HepG2 (cell line): ENCODE data around the gene EPB41L5. TPM values are rescaled to one million over a fixed set of nuclear protein-coding genes. Genes with fewer than 3 reads are reported as not detected.

Source experiments
- AKNA ChIP-seq: sonication (generic); formaldehyde crosslinking; IDR thresholded peaks from 2 replicates; pipeline ENCODE4 v1.4.0; 2020; ENCODE audit warnings: missing genetic modification reagents, borderline replicate concordance
- BHLHE40 ChIP-seq: IDR thresholded peaks from 2 replicates; pipeline ENCODE4 v1.6.1; 2011; ENCODE audit warnings: low read length, improper control_type of control experiment
- CENPBD1 ChIP-seq: sonication (generic); formaldehyde crosslinking; IDR thresholded peaks from 2 replicates; pipeline ENCODE4 v1.8.0; 2022; ENCODE audit warnings: missing genetic modification reagents, low read depth, mild to moderate bottlenecking, borderline replicate concordance
- CHD4 ChIP-seq: fragments of 200-600 bp; sonication (generic); IDR thresholded peaks from 2 replicates; pipeline ENCODE4 v1.7.0; 2017; ENCODE audit warnings: mild to moderate bottlenecking, low read length, borderline replicate concordance
- CREB3 ChIP-seq: sonication (generic); formaldehyde crosslinking; IDR thresholded peaks from 2 replicates; pipeline ENCODE4 v1.5.0; 2020; ENCODE audit warnings: missing genetic modification reagents
- HDAC2 ChIP-seq: sonication (generic); formaldehyde crosslinking; IDR thresholded peaks from 2 replicates; pipeline ENCODE4 v1.4.0; 2020; ENCODE audit warnings: missing genetic modification reagents
- HOXA7 ChIP-seq: sonication (generic); formaldehyde crosslinking; IDR thresholded peaks from 2 replicates; pipeline ENCODE4 v1.8.1; 2022; ENCODE audit warnings: mild to moderate bottlenecking, missing genetic modification reagents, moderate library complexity
- PHF21A ChIP-seq: sonication (generic); formaldehyde crosslinking; IDR thresholded peaks from 2 replicates; pipeline ENCODE4 v1.5.0; 2020; ENCODE audit warnings: mild to moderate bottlenecking, missing genetic modification reagents
- RARG ChIP-seq: sonication (generic); formaldehyde crosslinking; IDR thresholded peaks from 2 replicates; pipeline ENCODE4 v1.4.0; 2020; ENCODE audit warnings: low read depth, mild to moderate bottlenecking, missing genetic modification reagents
- SMYD3 ChIP-seq: sonication (generic); formaldehyde crosslinking; IDR thresholded peaks from 2 replicates; pipeline ENCODE4 v1.8.1; 2023; ENCODE audit warnings: mild to moderate bottlenecking, missing genetic modification reagents
- TBX3 ChIP-seq: fragments of 450-650 bp; IDR thresholded peaks from 2 replicates; pipeline ENCODE4 v1.6.1; 2017; ENCODE audit warnings: antibody characterized with exemption, mild to moderate bottlenecking, inconsistent platforms, borderline replicate concordance
- THAP11 ChIP-seq: IDR thresholded peaks from 2 replicates; pipeline ENCODE4 v1.6.1; 2016; ENCODE audit warnings: missing biosample characterization, missing genetic modification reagents
- WIZ ChIP-seq: sonication (generic); formaldehyde crosslinking; IDR thresholded peaks from 2 replicates; pipeline ENCODE4 v1.5.1; 2020; ENCODE audit warnings: mild to moderate bottlenecking, missing genetic modification reagents
- ZBTB1 ChIP-seq: sonication (generic); formaldehyde crosslinking; IDR thresholded peaks from 2 replicates; pipeline ENCODE4 v1.4.0; 2020; ENCODE audit warnings: missing genetic modification reagents, borderline replicate concordance
- ZC3H13 ChIP-seq: sonication (generic); formaldehyde crosslinking; IDR thresholded peaks from 2 replicates; pipeline ENCODE4 v1.8.1; 2023; ENCODE audit warnings: mild to moderate bottlenecking, missing genetic modification reagents, moderate library complexity
- ZNF562 ChIP-seq: sonication (generic); formaldehyde crosslinking; IDR thresholded peaks from 2 replicates; pipeline ENCODE4 v1.8.0; 2022; ENCODE audit warnings: missing genetic modification reagents, borderline replicate concordance
- ZNF770 ChIP-seq: sonication (generic); formaldehyde crosslinking; IDR thresholded peaks from 2 replicates; pipeline ENCODE4 v1.5.0; 2020; ENCODE audit warnings: mild to moderate bottlenecking, missing genetic modification reagents
- polyA plus RNA-seq, 8 experiments: library from polyadenylated mRNA; depleted of rRNA in 3 of 8; stranded (reverse) in 7 of 8; unstranded in 1 of 8; fragments of >200 nt; fragmentation: Illumina TruSeq in 4 of 8; extraction: Trizol in 4 of 8; gene quantifications; 2 replicates each; pipeline versions ENCODE4 v1.2.1 to v1.2.3, GENCODE V29; 2011 to 2016; ENCODE audit warnings: low read depth in 4 of 8, missing spikeins in 1 of 8, mixed read lengths in 1 of 8; ENCODE audit not compliant: insufficient read depth in 1 of 8
- total RNA-seq, 5 experiments: library from RNA; depleted of rRNA; stranded (reverse); fragments of >200 nt; fragmentation: Illumina TruSeq; extraction: Trizol; gene quantifications; 2 replicates each; pipeline ENCODE4 v1.2.3, GENCODE V29; 2016; ENCODE audit warnings: low read depth in 1 of 5
- TF ChIP-seq, protein P1 (sequence below): sonication (generic); formaldehyde crosslinking; IDR thresholded peaks from 2 replicates; pipeline ENCODE4 v1.5.0; 2020; ENCODE audit warnings: mild to moderate bottlenecking, missing genetic modification reagents

The EPB41L5 gene
- total and polyA plus RNA-seq, 2 of the 13 experiments (the other 11 are each of a cell fraction or from before 2014, with no cell fraction given): 40.5 to 47.5 TPM

DNA sequence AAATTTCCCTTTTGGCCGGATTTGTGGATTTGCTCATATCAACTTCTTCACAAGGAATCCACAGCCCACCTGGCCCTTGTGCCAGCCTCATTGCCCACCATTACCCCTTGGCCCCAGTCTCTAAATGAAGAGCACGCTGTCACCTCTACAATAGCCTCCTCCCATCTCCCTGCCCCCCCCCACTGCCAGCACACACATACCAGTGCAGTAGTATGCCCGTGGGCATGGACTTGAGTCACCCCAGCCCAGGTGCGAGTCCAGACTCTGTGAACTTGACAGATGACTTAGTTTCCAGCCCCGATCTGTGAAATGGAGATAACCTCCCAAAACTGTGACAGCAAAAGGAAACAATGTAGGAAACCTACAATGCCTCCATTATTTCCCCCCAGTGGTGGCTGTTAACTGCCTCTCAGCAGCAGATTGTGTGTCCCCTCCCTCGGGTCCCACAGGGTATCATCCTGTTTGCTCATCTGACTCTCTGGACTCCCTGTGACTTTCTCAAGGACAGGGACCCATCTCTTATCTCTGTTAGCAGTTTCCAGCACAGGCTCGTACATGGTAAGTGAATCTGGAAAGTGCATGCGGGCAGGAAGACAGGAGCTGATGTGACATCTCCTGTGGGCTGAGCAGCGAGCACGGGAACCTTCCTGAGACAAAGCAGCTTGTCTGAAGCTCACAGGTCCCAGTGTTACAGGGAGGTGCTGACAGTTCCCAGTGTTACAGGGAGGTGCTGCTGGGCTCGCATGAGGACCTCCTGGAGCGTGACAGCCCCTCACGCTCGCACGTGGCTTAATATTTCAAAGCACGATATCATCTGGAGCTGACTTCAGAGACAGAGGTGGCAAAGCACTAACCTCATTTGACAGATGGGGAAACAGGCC, 214.5 kb downstream of the EPB41L5 start (continued):
- TF ChIP-seq HDAC2 (CRISPR knock-in tag) (peak; percentile 32; the same call in 1 of the 2 replicates), SMYD3 (CRISPR knock-in tag) (no peak), ZBTB1 (no peak), CENPBD1 (CRISPR knock-in tag) (no peak), ZNF770 (CRISPR knock-in tag) (no peak), TBX3 (no peak), PHF21A (CRISPR knock-in tag) (0 out of 2 replicates have a peak, but pooled peaks have one; percentile 15), THAP11 (CRISPR knock-in tag) (peak; percentile 18; the same call in 1 of the 2 replicates), HOXA7 (CRISPR knock-in tag) (0 out of 2 replicates have a peak, but pooled peaks have one; percentile 72), ZC3H13 (CRISPR knock-in tag) (0 out of 2 replicates have a peak, but pooled peaks have one; percentile 38), ZNF562 (CRISPR knock-in tag) (no peak), CREB3 (CRISPR knock-in tag) (no peak), BHLHE40 (no peak), AKNA (CRISPR knock-in tag) (no peak), CHD4 (no peak), RARG (no peak), WIZ (CRISPR knock-in tag) (no peak)
- TF ChIP-seq, protein P1, sequence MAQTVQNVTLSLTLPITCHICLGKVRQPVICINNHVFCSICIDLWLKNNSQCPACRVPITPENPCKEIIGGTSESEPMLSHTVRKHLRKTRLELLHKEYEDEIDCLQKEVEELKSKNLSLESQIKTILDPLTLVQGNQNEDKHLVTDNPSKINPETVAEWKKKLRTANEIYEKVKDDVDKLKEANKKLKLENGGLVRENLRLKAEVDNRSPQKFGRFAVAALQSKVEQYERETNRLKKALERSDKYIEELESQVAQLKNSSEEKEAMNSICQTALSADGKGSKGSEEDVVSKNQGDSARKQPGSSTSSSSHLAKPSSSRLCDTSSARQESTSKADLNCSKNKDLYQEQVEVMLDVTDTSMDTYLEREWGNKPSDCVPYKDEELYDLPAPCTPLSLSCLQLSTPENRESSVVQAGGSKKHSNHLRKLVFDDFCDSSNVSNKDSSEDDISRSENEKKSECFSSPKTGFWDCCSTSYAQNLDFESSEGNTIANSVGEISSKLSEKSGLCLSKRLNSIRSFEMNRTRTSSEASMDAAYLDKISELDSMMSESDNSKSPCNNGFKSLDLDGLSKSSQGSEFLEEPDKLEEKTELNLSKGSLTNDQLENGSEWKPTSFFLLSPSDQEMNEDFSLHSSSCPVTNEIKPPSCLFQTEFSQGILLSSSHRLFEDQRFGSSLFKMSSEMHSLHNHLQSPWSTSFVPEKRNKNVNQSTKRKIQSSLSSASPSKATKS (CRISPR knock-in tag): no peak
